GM12878 (cell line): Measurements from ENCODE around the gene RAB3IL1.

ENCODE experiments used
- BHLHE40 ChIP-seq, 2 experiments: fragments of 450-650 bp in 1 of 2; IDR thresholded peaks; 2 replicates each; pipeline ENCODE4 v1.6.1; 2011 to 2017; ENCODE audit warnings: low read depth in 2 of 2, borderline replicate concordance in 1 of 2, improper control_type of control experiment in 1 of 2, low read length in 1 of 2, mild to moderate bottlenecking in 1 of 2
- CTCF ChIP-seq, 3 experiments: IDR thresholded peaks in 2 of 3; conservative IDR thresholded peaks in 1 of 3; 2 replicates each; pipeline ENCODE4 v1.5.1; 2011; ENCODE audit warnings: low read depth in 3 of 3, low read length in 3 of 3, mild to moderate bottlenecking in 3 of 3, control low read depth in 2 of 3, moderate library complexity in 2 of 3, inconsistent platforms in 1 of 3, mixed read lengths in 1 of 3; ENCODE audit not compliant: control insufficient read depth in 2 of 3, insufficient read depth in 1 of 3; ENCODE audit errors: extremely low read depth in 1 of 3
- ZSCAN29 ChIP-seq: fragments of 450-650 bp; IDR thresholded peaks from 2 replicates; pipeline ENCODE4 v1.6.1; 2017; ENCODE audit warnings: mild to moderate bottlenecking, moderate library complexity

GRCh38 chr11:61918938-61919704 lies 1.8 kb upstream of the RAB3IL1 start:
- no peak for TF ChIP-seq CTCF (IDR thresholded peaks at IDR 0.05 in 2 of 3, conservative IDR thresholded peaks at IDR 0.05 in 1 of 3; ENCODE audit: control insufficient read depth in 2 of 3, extremely low read depth in 1 of 3, insufficient read depth in 1 of 3, low read depth in 3 of 3, low read length in 3 of 3)
- TF ChIP-seq BHLHE40 (IDR thresholded peaks at IDR 0.05; ENCODE audit: borderline replicate concordance in 1 of 2, low read depth in 2 of 2, low read length in 1 of 2): no peak
- no peak for TF ChIP-seq ZSCAN29
